Esophagus muscularis mucosa (tissue), 4 donors: ENCODE measurements around the gene PDP2. TPM values are rescaled to one million over a fixed set of nuclear protein-coding genes. Genes with fewer than 3 reads are reported as not detected.

ENCODE experiments used
- total RNA-seq, 4 donors: library from RNA; depleted of rRNA; stranded (reverse); fragments of >200 nt; gene quantifications; one replicate each; pipeline versions ENCODE4 v1.1.0 to v1.2.1, GENCODE V29; 2016

PDP2 gene
- total RNA-seq, 4 donors from 2014 or later = 5.5 to 9.3 (median 7.6) TPM

Other genes with a start within 250 kb of the PDP2 start
- 10 to 100 TPM in 3 of 4 donors, 1 to 10 TPM in 1; 9.8 to 19.8 (median 15.0) TPM for gene CMTM4, start 183.8 kb upstream of the PDP2 start, total RNA-seq
- gene DYNC1LI2, start 128.9 kb upstream of the PDP2 start, total RNA-seq = 100 to 1,000 TPM; 167 to 203 (median 186) TPM
- not detected for gene TERB1, start 78.9 kb upstream of the PDP2 start, total RNA-seq
- 10 to 100 TPM; 32.7 to 50.7 (median 42.4) TPM for gene NAE1, start 49.5 kb upstream of the PDP2 start, total RNA-seq
- under 1 TPM in 1 of 4 donors, not detected in 3; 0.33 TPM for gene CA7, start 36.1 kb upstream of the PDP2 start, total RNA-seq
- under 1 TPM in 1 of 4 donors, not detected in 3; 0.52 TPM for gene CDH16, start 38.4 kb downstream of the PDP2 start, total RNA-seq
- gene RRAD, start 45.0 kb downstream of the PDP2 start, total RNA-seq = 10 to 100 TPM; 36.4 to 64.9 (median 55.4) TPM
- 100 to 1,000 TPM in 1 of 4 donors, 10 to 100 TPM in 3; 83.1 to 101 (median 95.5) TPM for gene CIAO2B, start 53.9 kb downstream of the PDP2 start, total RNA-seq
- 10 to 100 TPM; 22.0 to 29.7 (median 26.8) TPM for gene CES2, start 55.0 kb downstream of the PDP2 start, total RNA-seq
- under 1 TPM in 3 of 4 donors, not detected in 1; 0.23 to 0.42 (median 0.33) TPM for gene CES3, start 80.8 kb downstream of the PDP2 start, total RNA-seq
- gene CES4A, start 108.1 kb downstream of the PDP2 start, total RNA-seq = 1 to 10 TPM; 2.7 to 4.0 (median 3.3) TPM
- gene CBFB, start 148.6 kb downstream of the PDP2 start, total RNA-seq = 10 to 100 TPM; 20.6 to 39.8 (median 30.6) TPM
- gene PHAF1, start 229.4 kb downstream of the PDP2 start, total RNA-seq = 10 to 100 TPM; 11.4 to 23.7 (median 17.1) TPM